Activated naive CD4-positive, alpha-beta T cell treated with anti-CD3 and anti-CD28 coated beads, Interleukin-2, amount 50 U/mL, for 24 hours (primary cell): Measurements from ENCODE around the gene PROCA1.

ENCODE experiments used
- H3K27ac Mint-ChIP-seq: one replicate; pipeline ENCODE4 v1.8.0; 2021; ENCODE audit warnings: mild to moderate bottlenecking, mixed read lengths
- H3K27me3 Mint-ChIP-seq: one replicate; pipeline ENCODE4 v1.8.0; 2021; ENCODE audit warnings: mixed read lengths
- H3K36me3 Mint-ChIP-seq: one replicate; pipeline ENCODE4 v1.8.0; 2021; ENCODE audit warnings: mixed read lengths
- H3K4me1 Mint-ChIP-seq: one replicate; pipeline ENCODE4 v1.8.0; 2021; ENCODE audit warnings: mixed read lengths
- H3K4me3 Mint-ChIP-seq: one replicate; pipeline ENCODE4 v1.8.0; 2021; ENCODE audit warnings: mild to moderate bottlenecking, mixed read lengths
- H3K9me3 Mint-ChIP-seq: one replicate; pipeline ENCODE4 v1.8.0; 2021; ENCODE audit warnings: mixed read lengths

Gene PROCA1, protein sequence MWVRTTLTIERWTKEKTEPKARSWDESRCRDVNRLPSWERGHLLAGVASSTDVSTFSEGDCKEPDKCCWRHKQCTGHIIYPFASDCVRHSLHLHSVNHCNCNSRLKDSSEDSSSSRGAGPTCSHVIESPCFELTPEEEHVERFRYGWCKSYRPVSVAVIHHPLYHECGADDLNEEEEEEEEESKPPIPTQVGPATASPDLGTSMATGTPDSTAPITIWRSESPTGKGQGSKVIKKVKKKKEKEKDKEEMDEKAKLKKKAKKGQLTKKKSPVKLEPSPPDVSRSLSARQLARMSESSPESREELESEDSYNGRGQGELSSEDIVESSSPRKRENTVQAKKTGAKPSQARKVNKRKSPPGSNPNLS

DNA sequence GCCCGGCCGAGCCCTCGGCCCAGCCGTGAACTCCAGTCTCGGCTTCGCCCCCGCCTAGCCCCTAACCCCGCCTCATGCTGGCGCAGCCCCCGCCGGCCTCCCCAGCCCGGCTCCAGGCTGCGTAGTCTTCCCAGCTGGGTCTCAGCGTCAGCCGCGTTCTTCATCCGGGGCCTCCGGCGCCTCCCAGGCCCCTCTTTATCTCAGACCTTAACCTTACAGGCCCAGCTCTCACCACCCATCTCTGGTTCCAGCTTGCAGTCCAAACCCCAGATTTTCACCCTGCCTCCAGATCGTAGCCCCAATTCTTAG lies at the start of gene PROCA1:
PROCA1 (minus strand) TSS at position 166 of the 309 bp plus-strand sequence. CDS start 228 bp downstream, outside the sequence.
- Mint-ChIP-seq H3K9me3 (no peaks in the 10 kb centered on the region), H3K36me3 (no peaks in the 10 kb centered on the region)

DNA sequence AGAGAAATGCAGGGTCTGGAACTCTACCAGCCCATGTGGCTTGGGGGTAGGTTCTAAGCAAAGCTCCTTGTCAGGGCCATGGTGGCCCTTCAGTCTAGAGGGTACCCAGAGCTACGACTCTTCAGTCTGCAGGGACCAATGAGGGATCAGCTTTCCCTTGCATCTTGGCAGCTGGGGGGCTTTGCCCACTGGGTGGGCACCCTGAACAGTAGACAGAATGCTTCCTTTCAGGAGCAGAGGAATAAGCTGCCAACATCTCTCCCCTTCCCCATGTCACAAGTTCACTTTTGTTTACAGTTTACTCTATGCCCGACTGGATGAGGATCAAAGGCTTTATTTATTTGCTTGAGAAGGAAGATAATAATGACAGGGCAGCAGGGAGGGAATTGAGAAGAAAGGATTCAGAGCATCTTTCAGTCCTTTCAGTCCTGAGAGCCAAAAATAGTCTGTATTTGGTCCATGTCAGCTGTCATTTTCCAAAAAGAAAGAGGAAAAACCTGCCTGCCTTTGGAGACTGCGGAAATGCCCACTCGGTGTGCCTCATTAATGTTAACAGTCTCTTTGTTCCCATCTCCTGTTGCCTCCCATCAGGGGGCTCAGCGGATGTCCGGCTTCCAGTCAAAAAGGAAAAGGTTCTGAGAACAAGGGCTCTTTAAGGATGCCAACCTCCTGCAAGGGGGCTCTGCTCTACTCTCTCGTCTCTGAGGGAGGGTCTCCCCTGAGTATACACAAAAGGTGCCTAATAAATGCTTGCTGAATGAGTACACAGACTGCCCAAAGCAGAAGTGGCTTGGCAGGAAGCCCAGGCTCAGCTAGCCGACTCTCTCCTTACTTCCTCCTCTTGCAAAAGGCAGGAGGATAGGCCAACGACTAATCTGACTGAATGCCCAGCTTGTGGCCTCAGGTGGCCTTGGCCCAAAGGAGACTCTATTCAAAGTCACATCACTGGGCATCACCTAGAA lies 49.2 kb upstream of the PROCA1 start:
- Mint-ChIP-seq H3K9me3 (no peaks in the 10 kb centered on the region), H3K36me3 (peaks cover 15% of the 10 kb centered on the region), H3K27ac (no peak overlapping the region)

More for the DNA sequence above, at the start of gene PROCA1:
- Mint-ChIP-seq H3K27me3 (peaks cover 7% of the 10 kb centered on the region), H3K4me1 (peaks cover 22% of the 10 kb centered on the region), H3K27ac (peak within 1 kb of the TSS; percentile 83), H3K4me3 (peak within 1 kb of the TSS; percentile 87)

DNA sequence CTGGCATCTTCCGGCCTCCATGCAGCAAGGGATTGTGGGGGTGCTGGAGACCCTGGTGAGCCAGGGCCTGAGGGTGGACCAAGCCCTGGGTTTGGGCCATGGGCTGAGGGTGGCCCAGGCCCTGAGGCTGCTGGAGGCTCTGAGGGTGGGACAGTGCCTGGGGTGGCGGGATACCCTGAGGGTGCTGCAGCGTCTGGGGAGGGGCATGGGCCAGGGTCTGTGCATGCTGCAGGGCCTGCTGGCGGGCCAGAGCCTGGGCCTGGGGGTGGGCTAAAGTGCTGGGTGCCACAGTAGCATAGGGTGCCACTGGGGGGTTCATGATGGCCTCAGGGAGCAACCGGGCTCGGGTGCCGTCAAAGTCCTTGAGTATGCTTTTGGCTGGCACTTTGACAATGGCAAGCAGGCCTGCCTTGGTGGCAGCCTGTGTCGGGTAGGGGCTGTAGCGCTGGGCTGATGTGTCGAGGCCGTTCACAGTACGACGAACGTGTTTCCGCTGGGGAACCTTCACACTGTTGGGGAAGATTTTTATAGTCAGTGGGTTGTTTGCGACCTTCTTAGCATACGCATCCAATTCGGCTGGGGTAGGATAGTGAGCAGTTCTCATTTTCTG lies 47.7 kb upstream of the PROCA1 start:
- Mint-ChIP-seq H3K4me1 (peaks cover 7% of the 10 kb centered on the region), H3K4me3 (no peak overlapping the region), H3K27ac (no peak overlapping the region), H3K27me3 (no peaks in the 10 kb centered on the region), H3K9me3 (no peaks in the 10 kb centered on the region), H3K36me3 (peaks cover 15% of the 10 kb centered on the region)

More for the DNA sequence above, 49.2 kb upstream of the PROCA1 start:
- H3K4me3 Mint-ChIP-seq = no peak overlapping the region
- H3K4me1 Mint-ChIP-seq = peaks cover 7% of the 10 kb centered on the region
- H3K27me3 Mint-ChIP-seq = no peaks in the 10 kb centered on the region

DNA sequence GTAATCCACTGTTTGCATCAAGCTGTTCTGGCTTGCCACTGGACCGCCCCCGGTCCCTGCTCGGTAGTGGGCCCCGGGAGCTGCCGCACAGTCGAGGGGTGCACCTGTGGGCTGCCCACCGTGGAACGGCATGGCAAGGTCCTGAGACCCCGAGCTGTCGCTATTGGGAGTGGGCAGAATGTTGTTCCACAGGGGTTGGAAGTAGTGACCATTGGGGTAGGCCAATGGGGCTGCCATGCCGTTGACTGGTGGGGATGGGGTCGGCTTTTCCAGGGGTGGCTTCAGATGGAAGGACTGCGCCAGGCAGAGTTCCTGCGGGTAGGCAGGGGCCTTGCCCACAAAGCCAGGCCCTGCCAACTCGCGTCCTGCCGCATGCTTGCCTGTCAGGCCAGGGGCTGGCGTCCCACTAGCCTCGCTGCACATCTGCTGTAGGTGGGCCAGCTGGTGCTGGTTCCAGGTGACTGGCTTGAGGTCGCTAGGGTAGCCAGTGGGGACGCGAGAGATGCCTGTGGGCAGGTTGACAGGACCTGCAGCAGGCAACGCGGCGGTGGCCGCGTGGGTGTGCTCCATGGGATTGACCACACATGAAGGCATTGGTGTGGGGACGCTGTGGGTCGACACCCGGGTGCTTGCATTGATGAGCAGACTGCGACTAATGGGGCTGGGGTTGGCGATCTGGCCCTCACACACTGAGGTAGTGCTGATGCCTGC lies 46.9 kb upstream of the PROCA1 start:
- peaks cover 13% of the 10 kb centered on the region for H3K36me3 Mint-ChIP-seq
- no peak overlapping the region for H3K4me3 Mint-ChIP-seq
- no peaks in the 10 kb centered on the region for H3K9me3 Mint-ChIP-seq
- peak overlapping the region; percentile 65 for H3K27ac Mint-ChIP-seq
- H3K27me3 Mint-ChIP-seq = no peaks in the 10 kb centered on the region
- H3K4me1 Mint-ChIP-seq = peaks cover 4% of the 10 kb centered on the region

DNA sequence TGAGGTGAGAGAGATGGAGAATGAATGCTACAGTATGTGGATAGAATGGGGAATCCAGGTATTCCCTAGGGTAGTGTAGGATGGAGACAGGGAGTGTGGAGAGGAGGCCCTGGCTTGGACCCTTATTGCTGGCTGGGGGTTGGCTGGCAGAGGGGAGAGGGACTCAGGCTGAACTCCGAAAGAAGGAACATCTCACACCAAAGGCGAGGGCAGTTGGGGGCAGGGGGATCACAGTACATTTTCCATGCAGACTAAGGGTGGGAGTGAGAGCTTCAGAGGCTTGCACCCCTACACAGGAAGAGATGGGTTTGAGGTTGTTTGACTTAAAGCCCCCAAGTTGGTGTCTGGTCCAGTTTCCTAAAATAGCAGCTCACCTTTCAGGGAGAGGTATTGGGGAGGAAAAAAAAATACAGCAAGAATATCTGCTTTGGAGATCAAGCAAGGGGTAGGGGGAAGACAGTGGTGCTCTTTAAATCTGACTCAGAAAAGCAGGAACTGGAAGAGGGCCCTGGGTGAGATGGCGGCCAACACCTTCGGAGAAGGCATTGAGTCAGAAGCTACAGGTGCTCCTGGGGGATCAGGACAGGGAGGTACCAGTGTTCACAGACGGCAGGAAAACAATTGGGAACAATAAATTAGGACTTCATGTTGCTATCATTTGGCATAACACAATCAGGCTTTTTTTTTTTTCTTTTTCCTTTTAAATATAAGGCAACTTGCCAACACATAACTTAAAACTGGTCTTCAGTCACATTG lies 44.5 kb upstream of the PROCA1 start:
- no peak overlapping the region for H3K4me3 Mint-ChIP-seq
- no peaks in the 10 kb centered on the region for H3K9me3 Mint-ChIP-seq
- H3K36me3 Mint-ChIP-seq = peaks cover 13% of the 10 kb centered on the region
- no peaks in the 10 kb centered on the region for H3K27me3 Mint-ChIP-seq
- no peaks in the 10 kb centered on the region for H3K4me1 Mint-ChIP-seq
- peak overlapping the region; percentile 68 for H3K27ac Mint-ChIP-seq

DNA sequence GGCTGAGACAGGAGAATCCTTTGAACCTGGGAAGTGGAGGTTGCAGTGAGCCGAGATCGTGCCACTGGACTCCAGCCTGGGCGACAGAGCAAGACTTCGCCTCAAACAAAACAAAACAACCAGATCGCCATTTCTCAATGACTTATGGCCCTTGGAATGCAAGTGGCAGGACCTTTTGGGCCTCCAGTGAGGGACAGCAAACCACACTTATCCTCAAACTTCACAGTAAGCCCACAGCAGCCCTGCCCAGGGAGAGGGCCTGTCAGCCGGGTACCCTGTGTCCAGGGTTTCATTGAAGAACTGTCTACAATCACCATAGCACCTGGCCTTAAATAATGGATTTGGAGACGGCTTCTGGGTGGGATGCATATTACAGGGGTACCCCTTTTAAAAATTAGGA lies 43.8 kb upstream of the PROCA1 start:
- no peak overlapping the region for H3K4me3 Mint-ChIP-seq
- H3K27ac Mint-ChIP-seq = peak overlapping the region; percentile 59
- no peaks in the 10 kb centered on the region for H3K4me1 Mint-ChIP-seq
- H3K27me3 Mint-ChIP-seq = no peaks in the 10 kb centered on the region
- H3K36me3 Mint-ChIP-seq = peaks cover 13% of the 10 kb centered on the region
- H3K9me3 Mint-ChIP-seq = no peaks in the 10 kb centered on the region

DNA sequence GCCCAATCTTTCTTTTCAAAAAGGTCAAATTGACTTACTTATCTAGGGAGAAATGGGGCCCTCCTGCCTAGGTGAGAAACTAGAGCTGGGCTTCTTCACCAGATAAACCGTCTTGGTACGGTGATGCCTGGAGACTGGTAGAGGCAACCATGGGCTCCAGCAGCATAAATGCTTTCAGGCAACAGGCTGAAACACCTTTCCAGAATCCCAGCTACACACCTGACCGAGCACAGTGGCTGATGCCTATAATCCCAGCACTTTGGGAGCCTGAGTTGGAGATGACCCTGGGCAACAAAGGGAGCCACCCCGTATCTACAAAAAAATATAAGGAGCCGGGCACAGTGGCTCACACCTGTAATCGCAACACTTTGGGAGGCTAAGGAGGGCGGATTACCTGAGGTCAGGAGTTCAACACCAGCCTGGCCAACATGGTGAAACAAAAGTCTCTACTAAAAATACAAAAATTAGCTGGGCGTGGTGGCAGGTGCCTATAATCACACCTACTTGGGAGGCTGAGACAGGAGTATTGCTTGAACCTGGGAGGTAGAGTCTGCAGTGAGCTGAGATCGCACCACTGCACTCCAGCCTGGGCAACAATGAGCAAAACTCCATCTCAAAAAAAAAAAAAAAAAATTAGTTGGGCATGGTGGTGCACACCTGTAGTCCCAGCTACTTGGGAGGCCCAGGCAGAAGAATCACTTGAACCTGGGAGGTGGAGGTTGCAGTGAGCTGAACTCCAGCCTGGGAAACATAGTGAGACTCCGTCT lies 40.1 kb upstream of the PROCA1 start:
- H3K9me3 Mint-ChIP-seq = no peaks in the 10 kb centered on the region
- H3K4me1 Mint-ChIP-seq = peaks cover 11% of the 10 kb centered on the region
- no peak overlapping the region for H3K27ac Mint-ChIP-seq

DNA sequence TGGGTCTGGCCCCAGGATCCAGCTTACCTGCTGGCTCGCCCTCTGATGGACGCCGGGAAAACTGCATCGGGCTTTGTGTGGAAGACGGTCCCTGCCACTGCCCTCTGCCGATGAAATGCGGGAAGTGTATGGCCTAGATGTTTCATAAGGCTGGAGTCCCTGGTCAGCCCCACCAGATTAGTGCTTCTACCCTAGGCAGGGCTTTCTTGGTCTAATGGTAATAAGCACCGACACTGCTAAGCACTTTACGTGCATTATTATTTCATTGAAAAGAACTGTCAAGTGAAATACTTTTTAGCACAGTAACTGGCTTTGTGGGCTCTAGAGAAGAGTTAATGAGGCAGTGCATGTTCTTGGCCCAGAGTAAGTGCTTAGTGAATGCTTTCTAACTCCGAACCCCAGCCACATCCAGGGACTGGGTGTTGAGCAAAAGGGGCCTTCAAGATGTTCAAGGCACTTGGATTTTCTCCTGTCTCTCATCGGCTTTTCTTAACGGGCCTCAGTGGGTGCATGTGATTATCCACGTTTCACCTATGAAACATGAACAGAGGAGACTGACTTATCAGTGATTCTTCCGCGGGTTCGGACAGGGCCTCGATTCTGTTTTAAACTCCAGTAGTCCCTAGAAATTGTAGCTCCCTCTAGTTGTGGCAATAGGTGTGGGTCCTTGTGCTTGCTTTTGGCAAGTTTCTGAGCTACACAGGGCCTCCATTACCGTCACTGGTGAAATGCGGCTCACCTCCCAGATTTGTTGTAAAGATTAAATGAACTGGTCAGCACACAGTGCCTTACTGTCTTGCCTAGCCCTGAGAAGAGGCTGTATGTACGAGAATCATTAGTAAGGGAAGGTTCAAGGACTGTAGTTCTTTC lies 38.7 kb upstream of the PROCA1 start:
- no peaks in the 10 kb centered on the region for H3K9me3 Mint-ChIP-seq
- H3K27ac Mint-ChIP-seq = no peak overlapping the region
- H3K36me3 Mint-ChIP-seq = peaks cover 2% of the 10 kb centered on the region
- H3K27me3 Mint-ChIP-seq = no peaks in the 10 kb centered on the region
- peak overlapping the region; percentile 42 for H3K4me3 Mint-ChIP-seq
- H3K4me1 Mint-ChIP-seq = peaks cover 17% of the 10 kb centered on the region

More for the DNA sequence above, 40.1 kb upstream of the PROCA1 start:
- no peaks in the 10 kb centered on the region for H3K27me3 Mint-ChIP-seq
- no peak overlapping the region for H3K4me3 Mint-ChIP-seq
- H3K36me3 Mint-ChIP-seq = peaks cover 4% of the 10 kb centered on the region

DNA sequence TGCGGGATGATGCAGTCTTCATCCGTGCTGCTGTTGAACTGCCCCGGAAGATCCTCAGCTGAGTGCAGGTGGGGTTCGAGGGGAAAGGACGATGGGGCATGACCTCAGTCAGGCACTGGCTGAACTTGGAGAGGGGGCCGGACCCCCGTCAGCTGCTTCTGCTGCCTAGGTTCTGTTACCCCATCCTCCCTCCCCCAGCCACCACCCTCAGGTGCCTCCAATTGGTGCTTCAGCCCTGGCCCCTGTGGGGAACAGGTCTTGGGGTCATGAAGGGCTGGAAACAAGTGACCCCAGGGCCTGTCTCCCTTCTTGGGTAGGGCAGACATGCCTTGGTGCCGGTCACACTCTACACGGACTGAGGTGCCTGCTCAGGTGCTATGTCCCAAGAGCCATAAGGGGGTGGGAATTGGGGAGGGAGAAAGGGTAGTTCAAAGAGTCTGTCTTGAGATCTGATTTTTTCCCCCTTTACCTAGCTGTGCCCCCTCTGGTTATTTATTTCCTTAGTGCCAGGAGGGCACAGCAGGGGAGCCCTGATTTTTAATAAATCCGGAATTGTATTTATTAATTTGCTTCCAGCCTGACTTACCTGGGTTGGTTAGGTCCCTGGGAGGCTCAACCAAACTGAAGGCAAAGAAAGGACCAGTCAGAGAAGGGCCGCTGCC lies 38.0 kb upstream of the PROCA1 start:
- H3K4me1 Mint-ChIP-seq = peaks cover 17% of the 10 kb centered on the region
- no peak overlapping the region for H3K27ac Mint-ChIP-seq
- H3K9me3 Mint-ChIP-seq = no peaks in the 10 kb centered on the region
- peak overlapping the region; percentile 42 for H3K4me3 Mint-ChIP-seq
- peaks cover 2% of the 10 kb centered on the region for H3K36me3 Mint-ChIP-seq
- no peaks in the 10 kb centered on the region for H3K27me3 Mint-ChIP-seq

DNA sequence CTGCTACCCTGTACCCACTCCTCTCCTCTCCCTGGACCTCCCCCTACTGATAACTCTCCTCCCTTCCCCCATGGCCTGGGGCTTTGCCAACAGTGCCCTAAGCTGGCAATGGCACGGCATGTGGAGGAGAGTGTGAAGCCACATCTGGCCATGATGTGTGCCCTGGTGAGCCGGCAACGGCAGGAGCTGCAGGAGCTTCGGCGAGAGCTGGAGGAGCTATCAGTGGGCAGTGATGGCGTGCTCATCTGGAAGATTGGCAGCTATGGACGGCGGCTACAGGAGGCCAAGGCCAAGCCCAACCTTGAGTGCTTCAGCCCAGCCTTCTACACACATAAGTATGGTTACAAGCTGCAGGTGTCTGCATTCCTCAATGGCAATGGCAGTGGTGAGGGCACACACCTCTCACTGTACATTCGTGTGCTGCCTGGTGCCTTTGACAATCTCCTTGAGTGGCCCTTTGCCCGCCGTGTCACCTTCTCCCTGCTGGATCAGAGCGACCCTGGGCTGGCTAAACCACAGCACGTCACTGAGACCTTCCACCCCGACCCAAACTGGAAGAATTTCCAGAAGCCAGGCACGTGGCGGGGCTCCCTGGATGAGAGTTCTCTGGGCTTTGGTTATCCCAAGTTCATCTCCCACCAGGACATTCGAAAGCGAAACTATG lies 37.3 kb upstream of the PROCA1 start:
- Mint-ChIP-seq H3K36me3 (peaks cover 2% of the 10 kb centered on the region), H3K27me3 (no peaks in the 10 kb centered on the region), H3K9me3 (no peaks in the 10 kb centered on the region), H3K4me1 (peaks cover 17% of the 10 kb centered on the region), H3K27ac (peak overlapping the region; percentile 68), H3K4me3 (peak overlapping the region; percentile 26)

DNA sequence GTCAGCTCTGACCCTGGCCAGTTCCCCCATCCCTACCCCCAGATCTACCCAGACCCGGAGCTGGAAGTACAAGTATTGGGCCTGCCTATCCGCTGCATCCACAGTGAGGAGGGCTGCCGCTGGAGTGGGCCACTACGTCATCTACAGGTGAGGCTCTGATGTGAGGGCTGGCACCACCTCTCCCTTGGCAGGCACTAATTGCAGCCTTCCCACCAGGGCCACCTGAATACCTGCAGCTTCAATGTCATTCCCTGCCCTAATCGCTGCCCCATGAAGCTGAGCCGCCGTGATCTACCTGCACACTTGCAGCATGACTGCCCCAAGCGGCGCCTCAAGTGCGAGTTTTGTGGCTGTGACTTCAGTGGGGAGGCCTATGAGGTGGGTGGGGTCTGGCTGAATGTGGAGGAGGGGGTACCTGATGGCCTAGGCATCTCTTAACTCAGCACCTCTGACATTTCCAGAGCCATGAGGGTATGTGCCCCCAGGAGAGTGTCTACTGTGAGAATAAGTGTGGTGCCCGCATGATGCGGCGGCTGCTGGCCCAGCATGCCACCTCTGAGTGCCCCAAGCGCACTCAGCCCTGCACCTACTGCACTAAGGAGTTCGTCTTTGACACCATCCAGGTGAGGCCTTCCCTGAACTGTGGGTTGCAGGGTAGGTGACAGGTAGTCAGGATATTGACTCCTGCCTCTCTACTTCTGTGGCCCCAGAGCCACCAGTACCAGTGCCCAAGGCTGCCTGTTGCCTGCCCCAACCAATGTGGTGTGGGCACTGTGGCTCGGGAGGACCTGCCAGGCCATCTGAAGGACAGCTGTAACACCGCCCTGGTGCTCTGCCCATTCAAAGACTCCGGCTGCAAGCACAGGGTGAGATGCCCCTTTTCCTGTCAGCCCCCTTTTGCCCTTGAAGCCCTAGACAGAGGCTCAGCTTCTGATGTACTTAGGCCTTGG lies 36.4 kb upstream of the PROCA1 start:
- Mint-ChIP-seq H3K27me3 (no peaks in the 10 kb centered on the region), H3K4me3 (peak overlapping the region; percentile 26), H3K27ac (peak overlapping the region; percentile 68), H3K9me3 (no peaks in the 10 kb centered on the region), H3K36me3 (peaks cover 2% of the 10 kb centered on the region), H3K4me1 (peaks cover 17% of the 10 kb centered on the region)
